ENCODE results near the gene NRCAM.

Gene NRCAM

GRCh38 chr7:108291152-108291508, 165.1 kb downstream of the NRCAM start:
- CTCF ChIA-PET, result interaction anchor here (1.8 kb wide), 1 partner anchor 17 kb away, joined by 4 read pairs; no protein-coding TSS in a partner anchor
- TF ChIP-seq CTCF (IDR thresholded peaks at IDR 0.05; ENCODE audit: control extremely low read depth, extremely low read depth, low read depth, missing control alignments), result no peak
- DNase-seq (ENCODE audit: extremely low spot score), result no peak
- POLR2A ChIA-PET, result no interaction called here

GRCh38 chr7:108290459-108291151, 165.6 kb downstream of the NRCAM start:
- ChIA-PET POLR2A (no interaction called here), CTCF (interaction anchor here (0.8 to 1.8 kb wide), 4 partner anchors 16 to 71 kb away, joined by 3 to 7 read pairs (median 4); no protein-coding TSS in a partner anchor)
- no peak for DNase-seq (ENCODE audit: extremely low spot score)

GRCh38 chr7:108289852-108290251, 166.4 kb downstream of the NRCAM start:
- POLR2A ChIA-PET, result no interaction called here
- CTCF ChIA-PET, result interaction anchor here (0.8 to 1.9 kb wide), 7 partner anchors 10 to 162 kb away, joined by 3 to 7 read pairs (median 3); no protein-coding TSS in a partner anchor
- no peak for DNase-seq (ENCODE audit: extremely low spot score)
- TF ChIP-seq CTCF (IDR thresholded peaks at IDR 0.05; ENCODE audit: control extremely low read depth, extremely low read depth, low read depth, missing control alignments), result no peak

More at GRCh38 chr7:108290459-108291151, 165.6 kb downstream of the NRCAM start:
- no peak for TF ChIP-seq CTCF (IDR thresholded peaks at IDR 0.05; ENCODE audit: control extremely low read depth, extremely low read depth, low read depth, missing control alignments)

- TF ChIP-seq CTCF (IDR thresholded peaks at IDR 0.05; ENCODE audit: control extremely low read depth, extremely low read depth, low read depth, missing control alignments), result no peak
- POLR2A ChIA-PET, result no interaction called here
- no peak for DNase-seq (ENCODE audit: extremely low spot score)
- CTCF ChIA-PET, result interaction anchor here (1.0 kb wide), 1 partner anchor 22 kb away, joined by 3 read pairs; no protein-coding TSS in a partner anchor
These were observed 168.4 kb downstream of the NRCAM start for GRCh38 chr7:108287857-108288256.

GRCh38 chr7:108286290-108286904, 169.8 kb downstream of the NRCAM start:
- CTCF ChIA-PET, result interaction anchor here (0.6 to 2.5 kb wide), 3 partner anchors 7 to 15 kb away, joined by 3 to 16 read pairs (median 3); no protein-coding TSS in a partner anchor
- no peak for TF ChIP-seq CTCF (IDR thresholded peaks at IDR 0.05; ENCODE audit: control extremely low read depth, extremely low read depth, low read depth, missing control alignments)
- POLR2A ChIA-PET, result no interaction called here

GRCh38 chr7:108285778-108286177, 170.5 kb downstream of the NRCAM start:
- CTCF ChIA-PET, result interaction anchor here (0.6 to 2.5 kb wide), 4 partner anchors 8 to 103 kb away, joined by 3 to 16 read pairs (median 3); no protein-coding TSS in a partner anchor
- TF ChIP-seq CTCF (IDR thresholded peaks at IDR 0.05; ENCODE audit: control extremely low read depth, extremely low read depth, low read depth, missing control alignments), result no peak
- POLR2A ChIA-PET, result no interaction called here
- DNase-seq (ENCODE audit: extremely low spot score), result no peak

More at GRCh38 chr7:108286290-108286904, 169.8 kb downstream of the NRCAM start:
- DNase-seq (ENCODE audit: extremely low spot score), result no peak

Measured in GM10248 (cell line).